Measurements from ENCODE around the gene MRPS18A.

Gene MRPS18A

DNA sequence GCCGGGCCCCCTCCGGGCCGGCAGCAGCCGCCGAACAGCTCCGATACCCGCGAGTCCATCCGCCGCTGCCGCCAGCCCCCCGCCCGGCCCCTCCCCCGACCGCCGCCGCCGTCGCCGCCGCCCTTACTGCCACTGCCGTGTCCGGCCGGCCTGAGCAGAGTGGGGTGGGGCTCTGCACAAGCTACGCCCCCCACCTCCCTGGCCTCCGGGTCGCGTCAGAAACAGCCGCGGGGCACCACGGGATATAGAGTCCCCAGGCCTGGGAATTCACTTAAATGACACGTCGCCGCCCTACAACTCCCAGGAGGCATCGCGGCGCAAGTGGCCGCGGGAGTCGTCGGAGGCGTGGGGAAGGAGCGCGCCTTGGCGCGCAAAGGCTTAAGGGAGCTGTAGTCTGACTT, 58.5 kb downstream of the MRPS18A start, which contains the start of gene GTPBP2:
GTPBP2 (minus strand) TSS at position 161 of the 401 bp plus-strand sequence; CDS start at position 59, 102 bp downstream.
- TF ChIP-seq ZBTB7A (IDR thresholded peaks at IDR 0.05; ENCODE audit: low read depth) (no peak), YY1 (IDR thresholded peaks at IDR 0.05; ENCODE audit: low read depth) (peak; percentile 55; the same call in 1 of the 2 replicates), TEAD4 (IDR thresholded peaks at IDR 0.05) (no peak), CREB1 (IDR thresholded peaks at IDR 0.05; ENCODE audit: low read depth) (peak; percentile 91), CEBPB (IDR thresholded peaks at IDR 0.05) (no peak), FOXM1 (IDR thresholded peaks at IDR 0.05; ENCODE audit: borderline replicate concordance, low read depth) (no peak), NFIC (IDR thresholded peaks at IDR 0.05) (0 out of 2 replicates have a peak, but pooled peaks have one; percentile 7), TAF1 (IDR thresholded peaks at IDR 0.05; ENCODE audit: low read depth) (peak; percentile 25), EGR1 (IDR thresholded peaks at IDR 0.05) (no peak), EP300 (IDR thresholded peaks at IDR 0.05; ENCODE audit: borderline replicate concordance) (no peak), TCF12 (IDR thresholded peaks at IDR 0.05; ENCODE audit: low read depth) (peak; percentile 48; the same call in 1 of the 2 replicates), RAD21 (IDR thresholded peaks at IDR 0.05; ENCODE audit: low read depth) (no peak)
- TF ChIP-seq, protein P1, sequence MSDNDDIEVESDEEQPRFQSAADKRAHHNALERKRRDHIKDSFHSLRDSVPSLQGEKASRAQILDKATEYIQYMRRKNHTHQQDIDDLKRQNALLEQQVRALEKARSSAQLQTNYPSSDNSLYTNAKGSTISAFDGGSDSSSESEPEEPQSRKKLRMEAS (IDR thresholded peaks at IDR 0.05) = no peak
- TF ChIP-seq, protein P2, sequence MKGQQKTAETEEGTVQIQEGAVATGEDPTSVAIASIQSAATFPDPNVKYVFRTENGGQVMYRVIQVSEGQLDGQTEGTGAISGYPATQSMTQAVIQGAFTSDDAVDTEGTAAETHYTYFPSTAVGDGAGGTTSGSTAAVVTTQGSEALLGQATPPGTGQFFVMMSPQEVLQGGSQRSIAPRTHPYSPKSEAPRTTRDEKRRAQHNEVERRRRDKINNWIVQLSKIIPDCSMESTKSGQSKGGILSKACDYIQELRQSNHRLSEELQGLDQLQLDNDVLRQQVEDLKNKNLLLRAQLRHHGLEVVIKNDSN (IDR thresholded peaks at IDR 0.05) = peak; percentile 35; the same call in 1 of the 2 replicates
- TF ChIP-seq, protein P3, sequence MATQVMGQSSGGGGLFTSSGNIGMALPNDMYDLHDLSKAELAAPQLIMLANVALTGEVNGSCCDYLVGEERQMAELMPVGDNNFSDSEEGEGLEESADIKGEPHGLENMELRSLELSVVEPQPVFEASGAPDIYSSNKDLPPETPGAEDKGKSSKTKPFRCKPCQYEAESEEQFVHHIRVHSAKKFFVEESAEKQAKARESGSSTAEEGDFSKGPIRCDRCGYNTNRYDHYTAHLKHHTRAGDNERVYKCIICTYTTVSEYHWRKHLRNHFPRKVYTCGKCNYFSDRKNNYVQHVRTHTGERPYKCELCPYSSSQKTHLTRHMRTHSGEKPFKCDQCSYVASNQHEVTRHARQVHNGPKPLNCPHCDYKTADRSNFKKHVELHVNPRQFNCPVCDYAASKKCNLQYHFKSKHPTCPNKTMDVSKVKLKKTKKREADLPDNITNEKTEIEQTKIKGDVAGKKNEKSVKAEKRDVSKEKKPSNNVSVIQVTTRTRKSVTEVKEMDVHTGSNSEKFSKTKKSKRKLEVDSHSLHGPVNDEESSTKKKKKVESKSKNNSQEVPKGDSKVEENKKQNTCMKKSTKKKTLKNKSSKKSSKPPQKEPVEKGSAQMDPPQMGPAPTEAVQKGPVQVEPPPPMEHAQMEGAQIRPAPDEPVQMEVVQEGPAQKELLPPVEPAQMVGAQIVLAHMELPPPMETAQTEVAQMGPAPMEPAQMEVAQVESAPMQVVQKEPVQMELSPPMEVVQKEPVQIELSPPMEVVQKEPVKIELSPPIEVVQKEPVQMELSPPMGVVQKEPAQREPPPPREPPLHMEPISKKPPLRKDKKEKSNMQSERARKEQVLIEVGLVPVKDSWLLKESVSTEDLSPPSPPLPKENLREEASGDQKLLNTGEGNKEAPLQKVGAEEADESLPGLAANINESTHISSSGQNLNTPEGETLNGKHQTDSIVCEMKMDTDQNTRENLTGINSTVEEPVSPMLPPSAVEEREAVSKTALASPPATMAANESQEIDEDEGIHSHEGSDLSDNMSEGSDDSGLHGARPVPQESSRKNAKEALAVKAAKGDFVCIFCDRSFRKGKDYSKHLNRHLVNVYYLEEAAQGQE (IDR thresholded peaks at IDR 0.05; ENCODE audit: low read depth) = no peak

DNA sequence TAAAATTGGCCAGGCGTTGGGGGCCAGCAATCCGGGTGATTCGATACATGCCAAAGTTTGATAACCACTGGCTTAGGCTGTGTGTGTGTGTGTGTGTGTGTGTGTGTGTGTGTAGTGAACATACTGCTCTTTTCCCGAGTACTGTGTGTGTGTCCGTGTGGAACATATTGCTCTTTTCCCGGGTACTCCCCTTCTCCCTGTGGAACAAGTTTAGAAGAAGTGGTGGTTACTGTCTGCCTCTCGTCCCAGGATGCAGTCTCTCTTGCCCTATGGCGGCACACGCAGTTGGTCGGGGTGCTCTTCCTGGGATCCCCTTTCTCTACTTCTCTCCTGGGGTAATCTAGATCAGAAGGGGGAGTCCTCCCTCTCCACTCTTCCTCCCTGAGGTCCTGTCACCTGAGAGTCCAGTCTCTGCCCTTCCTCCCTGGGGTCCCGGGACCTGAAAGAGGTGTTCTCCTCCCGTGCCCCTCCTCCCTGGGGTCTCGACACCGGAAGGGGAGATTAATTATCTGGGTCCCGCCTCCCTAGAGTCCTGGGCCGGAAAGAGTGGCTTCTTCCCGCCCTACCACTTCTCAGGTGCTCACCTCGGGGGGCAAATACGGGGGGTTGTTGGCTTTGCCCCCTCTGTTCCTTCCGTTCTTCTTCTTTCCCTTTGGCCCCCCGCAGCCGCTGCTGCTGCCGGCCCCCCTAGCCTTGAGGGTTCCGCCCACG, 59.0 kb downstream of the MRPS18A start:
- no peak for TF ChIP-seq TEAD4 (IDR thresholded peaks at IDR 0.05)
- no peak for TF ChIP-seq NFIC (IDR thresholded peaks at IDR 0.05)
- TF ChIP-seq ZBTB7A (IDR thresholded peaks at IDR 0.05; ENCODE audit: low read depth) = peak; percentile 87; the same call in 1 of the 2 replicates

DNA sequence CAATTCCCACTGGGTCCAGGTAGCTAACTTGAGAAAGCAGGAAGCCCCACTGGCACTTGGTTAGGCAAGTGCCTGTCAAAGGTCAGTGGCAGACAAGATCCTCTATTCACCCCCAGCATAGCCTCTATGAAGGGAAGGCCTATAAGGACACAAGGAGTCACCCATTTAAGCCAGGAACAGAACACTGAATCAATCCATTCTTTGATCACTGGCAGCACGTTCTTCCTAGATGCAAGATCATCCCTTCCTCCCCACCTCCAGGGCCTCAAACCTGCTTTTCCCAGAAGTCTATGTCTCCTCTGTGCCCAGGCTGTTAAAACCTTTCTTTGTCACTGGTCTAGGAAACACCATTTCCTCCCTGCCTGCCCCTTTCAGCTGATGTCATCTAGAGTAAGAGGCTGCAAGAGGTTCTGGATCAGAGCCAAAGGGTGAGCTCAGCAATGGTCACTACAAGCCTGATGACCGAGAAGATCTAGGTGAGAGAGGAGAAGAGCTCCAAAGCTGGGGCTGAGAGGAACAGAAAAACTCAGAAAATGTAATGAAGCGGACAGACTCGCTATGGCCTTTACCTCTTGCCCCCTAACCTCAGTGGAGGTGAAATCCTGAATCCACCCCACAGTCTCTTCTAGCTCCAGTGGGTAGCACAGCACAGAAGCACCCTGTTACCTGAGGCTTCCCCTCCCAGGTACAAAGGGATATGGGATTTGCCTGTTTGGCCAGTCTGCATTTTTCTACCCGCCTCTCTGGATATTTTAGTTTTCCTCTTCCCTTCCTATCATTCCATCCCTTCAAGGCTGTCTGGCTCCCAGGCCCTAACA, 60.4 kb downstream of the MRPS18A start:
- TF ChIP-seq CREB1 (IDR thresholded peaks at IDR 0.05; ENCODE audit: low read depth) (no peak), YY1 (IDR thresholded peaks at IDR 0.05; ENCODE audit: low read depth) (no peak), EP300 (IDR thresholded peaks at IDR 0.05; ENCODE audit: borderline replicate concordance) (no peak), TEAD4 (IDR thresholded peaks at IDR 0.05) (no peak), ZBTB7A (IDR thresholded peaks at IDR 0.05; ENCODE audit: low read depth) (no peak), NFIC (IDR thresholded peaks at IDR 0.05) (peak; percentile 80)
- TF ChIP-seq, protein P2 (IDR thresholded peaks at IDR 0.05) = no peak
- TF ChIP-seq, protein P1 (IDR thresholded peaks at IDR 0.05) = no peak

DNA sequence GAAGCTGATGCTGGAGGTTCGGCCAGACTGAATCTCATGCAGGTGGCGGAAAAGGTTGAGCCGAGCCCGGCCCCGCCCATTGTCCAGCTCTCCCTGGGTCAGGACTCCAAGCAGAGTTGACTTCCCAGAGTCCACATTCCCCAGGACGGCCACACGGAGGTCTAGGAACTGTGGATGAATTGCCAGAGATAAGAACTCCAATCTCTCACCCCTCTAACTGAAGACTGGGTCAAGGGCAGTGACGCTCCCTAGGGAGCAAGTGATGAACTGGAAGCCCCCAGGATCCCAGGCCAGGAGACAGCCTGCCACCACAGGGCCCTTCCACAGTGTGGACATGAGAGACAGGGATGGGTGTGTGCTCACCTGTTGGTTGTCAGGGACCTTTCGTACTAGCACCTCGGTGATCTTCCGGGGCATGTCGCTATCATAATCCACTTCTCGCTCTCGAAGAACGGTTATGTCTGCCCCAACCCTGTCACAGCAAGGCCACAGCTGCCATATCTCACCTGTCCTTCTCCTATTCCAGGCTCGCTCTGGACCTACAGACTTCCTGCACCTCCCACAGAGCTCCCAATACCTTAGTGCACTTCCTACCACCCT, 62.1 kb downstream of the MRPS18A start:
- TF ChIP-seq EP300 (IDR thresholded peaks at IDR 0.05; ENCODE audit: borderline replicate concordance) (no peak), TEAD4 (IDR thresholded peaks at IDR 0.05) (no peak), YY1 (IDR thresholded peaks at IDR 0.05; ENCODE audit: low read depth) (no peak), CREB1 (IDR thresholded peaks at IDR 0.05; ENCODE audit: low read depth) (no peak), NFIC (IDR thresholded peaks at IDR 0.05) (no peak), TAF1 (IDR thresholded peaks at IDR 0.05; ENCODE audit: low read depth) (no peak), CEBPB (IDR thresholded peaks at IDR 0.05) (no peak), TCF12 (IDR thresholded peaks at IDR 0.05; ENCODE audit: low read depth) (no peak), FOXM1 (IDR thresholded peaks at IDR 0.05; ENCODE audit: borderline replicate concordance, low read depth) (no peak), ZBTB7A (IDR thresholded peaks at IDR 0.05; ENCODE audit: low read depth) (no peak)
- TF ChIP-seq, protein P2 (IDR thresholded peaks at IDR 0.05) = no peak
- TF ChIP-seq, protein P3 (IDR thresholded peaks at IDR 0.05; ENCODE audit: low read depth) = no peak
- TF ChIP-seq, protein P1 (IDR thresholded peaks at IDR 0.05) = no peak

All from Ishikawa (cell line).